Measurements from ENCODE around the gene AKR7A2.
A peak's percentile ranks its signal among the peaks of the same experiment; 100 is the strongest.
"Not testable (repeated sequence)": the region's sequence is repeated elsewhere in the genome, so short reads cannot be mapped to it uniquely, and the experiment has no call there.

Gene AKR7A2

GRCh38 chr1:19269427-19270342 lies 42.3 kb downstream of the AKR7A2 start:
- TF ChIP-seq CTCF (conservative IDR thresholded peaks at IDR 0.05; ENCODE audit: low read depth), result peak; percentile 13; the same call in 1 of the 2 replicates
- DNase-seq (ENCODE audit: low spot score), result peak; percentile 19
- H3K27ac ChIP-seq; CTCF ChIA-PET; POLR2A ChIA-PET (ENCODE audit: low non-redundant PET): not testable (repeated sequence)

GRCh38 chr1:19268445-19268844 lies 43.5 kb downstream of the AKR7A2 start:
- POLR2A ChIA-PET (ENCODE audit: low non-redundant PET), result no interaction called here
- CTCF ChIA-PET, result interaction anchor here (0.7 kb wide), 1 partner anchor 21 kb away, joined by 3 read pairs; no protein-coding TSS in a partner anchor
- H3K27ac ChIP-seq, result no peak overlapping the region
- TF ChIP-seq CTCF (conservative IDR thresholded peaks at IDR 0.05; ENCODE audit: low read depth), result no peak
- DNase-seq (ENCODE audit: low spot score), result no peak

- ChIA-PET CTCF (interaction anchor here (0.8 kb wide), 1 partner anchor 140 kb away, joined by 4 read pairs; no protein-coding TSS in a partner anchor), POLR2A (ENCODE audit: low non-redundant PET) (no interaction called here)
- no peak overlapping the region for H3K27ac ChIP-seq
- no peak for TF ChIP-seq CTCF (conservative IDR thresholded peaks at IDR 0.05; ENCODE audit: low read depth)
- DNase-seq (ENCODE audit: low spot score), result no peak
These were observed 49.2 kb downstream of the AKR7A2 start for GRCh38 chr1:19262744-19263143.

GRCh38 chr1:19262047-19262446 lies 49.9 kb downstream of the AKR7A2 start:
- CTCF ChIA-PET, result no interaction called here
- TF ChIP-seq CTCF (conservative IDR thresholded peaks at IDR 0.05; ENCODE audit: low read depth), result no peak
- no peak for DNase-seq (ENCODE audit: low spot score)
- POLR2A ChIA-PET (ENCODE audit: low non-redundant PET), result no interaction called here
- H3K27ac ChIP-seq, result no peak overlapping the region

- TF ChIP-seq CTCF (conservative IDR thresholded peaks at IDR 0.05; ENCODE audit: low read depth), result no peak
- DNase-seq (ENCODE audit: low spot score), result peak; percentile 70
- peak overlapping the region; percentile 57 for H3K27ac ChIP-seq
- ChIA-PET POLR2A (ENCODE audit: low non-redundant PET) (no interaction called here), CTCF (interaction anchor here (1.1 kb wide), 1 partner anchor 19 kb away, joined by 3 read pairs; no protein-coding TSS in a partner anchor)
These were observed 51.5 kb downstream of the AKR7A2 start for GRCh38 chr1:19260211-19261138.

GRCh38 chr1:19258353-19258752 lies 53.6 kb downstream of the AKR7A2 start:
- CTCF ChIA-PET, result no interaction called here

More at GRCh38 chr1:19258353-19258752, 53.6 kb downstream of the AKR7A2 start:
- POLR2A ChIA-PET (ENCODE audit: low non-redundant PET), result no interaction called here
- no peak for DNase-seq (ENCODE audit: low spot score)
- no peak for TF ChIP-seq CTCF (conservative IDR thresholded peaks at IDR 0.05; ENCODE audit: low read depth)
- H3K27ac ChIP-seq, result peak overlapping the region; percentile 57
